Right lung (tissue), 10 donors: Measurements from ENCODE around the gene NXT2. TPM values are rescaled to one million over a fixed set of nuclear protein-coding genes. Genes with fewer than 3 reads are reported as not detected.
"Not testable (repeated sequence)": the region's sequence is repeated elsewhere in the genome, so short reads cannot be mapped to it uniquely, and the experiment has no call there.

Experiments
- DNase-seq, 2 donors: peaks; one replicate each; pipeline ENCODE4 v3.0.0-alpha.2; 2013
- long read RNA-seq, 8 donors: transcript quantifications; one replicate each; lab custom pipeline, GENCODE V29; 2026
- polyA plus RNA-seq, 5 donors: library from polyadenylated mRNA; unstranded; fragments of 120-200 nt; gene quantifications; one replicate each; pipeline versions ENCODE4 v1.2.1 to v1.2.3, GENCODE V29; 2013; ENCODE audit warnings: inconsistent platforms in 1 of 5, low replicate concordance in 1 of 5; ENCODE audit not compliant: insufficient read length in 5 of 5, insufficient read depth in 1 of 5

Gene NXT2
- 10 to 100 TPM; 20.1 to 30.4 (median 25.2) TPM for polyA plus RNA-seq
- long read RNA-seq, donor 1, transcript NXT2-203 (4 exons, 2,562 nt) = major isoform, 13 of 18 reads
- long read RNA-seq, donor 1, partial matches to known transcripts = 0 of 18 reads
- long read RNA-seq, donor 1, other reads (novel, unspliced or antisense) = 0 of 18 reads
- long read RNA-seq, donor 2, partial matches to known transcripts = 0 of 4 reads
- long read RNA-seq, donor 2, other reads (novel, unspliced or antisense) = 0 of 4 reads
- long read RNA-seq, donor 3, transcript NXT2-203 (4 exons, 2,562 nt) = major isoform, 5 of 7 reads
- long read RNA-seq, donor 3, partial matches to known transcripts = 0 of 7 reads
- long read RNA-seq, donor 3, other reads (novel, unspliced or antisense) = 0 of 7 reads
- long read RNA-seq, donor 4, transcript NXT2-203 (4 exons, 2,562 nt) = major isoform, 6 of 6 reads
- long read RNA-seq, donor 4, partial matches to known transcripts = 0 of 6 reads
- long read RNA-seq, donor 4, other reads (novel, unspliced or antisense) = 0 of 6 reads
- long read RNA-seq, donor 5, transcript NXT2-202 (4 exons, 1,085 nt) = minor isoform, 5 of 21 reads
- long read RNA-seq, donor 5, transcript NXT2-203 (4 exons, 2,562 nt) = major isoform, 15 of 21 reads
- long read RNA-seq, donor 5, partial matches to known transcripts = 0 of 21 reads
- long read RNA-seq, donor 5, other reads (novel, unspliced or antisense) = 0 of 21 reads
- long read RNA-seq, donor 6, transcript NXT2-203 (4 exons, 2,562 nt) = major isoform, 21 of 25 reads
- long read RNA-seq, donor 6, partial matches to known transcripts = 0 of 25 reads
- long read RNA-seq, donor 6, other reads (novel, unspliced or antisense) = 0 of 25 reads
- long read RNA-seq, donor 7, transcript NXT2-203 (4 exons, 2,562 nt) = major isoform, 9 of 14 reads
- long read RNA-seq, donor 7, partial matches to known transcripts = 0 of 14 reads
- long read RNA-seq, donor 7, other reads (novel, unspliced or antisense) = 0 of 14 reads
- long read RNA-seq, donor 8, partial matches to known transcripts = 0 of 7 reads
- long read RNA-seq, donor 8, other reads (novel, unspliced or antisense) = 0 of 7 reads

- peak; percentile 89 to 90 for DNase-seq
Observed at GRCh38 chrX:109536439-109537323, at the start of gene NXT2. TSS of gene NXT2 (plus strand) at chrX:109536844. CDS start at chrX:109537007, 163 bp downstream.

- no peak for DNase-seq
Observed at GRCh38 chrX:109487640-109488039, 49.0 kb upstream of the NXT2 start.

DNA sequence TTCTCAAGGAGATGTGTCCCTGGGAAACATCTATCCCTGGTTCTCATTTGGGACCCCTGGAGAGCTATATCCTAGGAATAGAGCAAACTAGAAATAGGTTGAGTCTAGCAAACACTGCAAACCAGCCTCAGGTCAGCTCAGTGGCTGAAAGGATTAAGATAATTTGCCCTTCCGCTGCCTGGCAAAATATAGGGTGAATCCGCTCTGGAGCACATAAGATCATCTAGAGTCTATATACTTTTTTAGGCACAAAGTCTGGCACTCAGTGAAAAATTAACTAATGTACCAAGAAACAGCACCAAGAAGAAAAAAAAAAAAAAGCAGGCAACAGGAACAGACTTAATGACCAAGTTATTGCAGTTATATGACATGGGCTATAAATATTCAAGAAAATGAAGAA, 47.5 kb upstream of the NXT2 start:
- DNase-seq = no peak

GRCh38 chrX:109498434-109498833, 38.2 kb upstream of the NXT2 start:
- no peak for DNase-seq

GRCh38 chrX:109501176-109501575, 35.5 kb upstream of the NXT2 start:
- DNase-seq = no peak

DNA sequence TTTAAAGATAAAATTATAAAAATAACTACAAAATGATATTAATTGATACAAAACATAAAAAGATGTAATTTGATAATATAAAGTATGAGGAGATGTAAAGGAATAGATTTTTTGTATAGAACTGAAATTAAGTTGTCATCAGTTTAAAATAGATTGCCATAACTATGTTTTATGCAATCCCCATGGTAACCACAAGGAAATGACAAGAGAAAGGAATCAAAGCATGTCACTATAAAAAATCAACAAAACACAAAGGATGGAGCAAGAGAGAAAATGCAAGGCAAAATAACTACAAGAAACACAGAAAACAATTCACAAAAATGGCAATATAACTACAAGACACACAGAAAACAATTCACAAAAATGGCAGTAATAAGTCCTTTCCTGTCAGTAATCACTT, 27.7 kb upstream of the NXT2 start:
- DNase-seq = no peak

DNA sequence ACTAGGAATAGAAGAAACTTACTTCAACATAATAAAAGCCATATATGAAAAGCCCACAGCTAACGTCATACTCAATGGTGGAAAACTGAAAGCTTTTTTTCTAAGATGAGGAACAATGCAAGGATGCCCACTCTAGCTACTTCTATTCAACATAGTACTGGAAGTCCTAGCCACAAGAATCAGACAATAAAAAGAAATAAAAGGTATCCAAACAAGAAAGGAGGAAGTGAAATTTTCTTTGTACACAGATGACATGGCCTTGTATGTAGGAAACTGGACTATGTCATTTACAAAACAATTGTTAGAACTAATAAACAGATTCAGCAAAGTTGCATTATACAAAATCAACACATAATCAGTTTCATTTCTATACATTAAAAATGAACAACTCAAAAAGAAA, 25.5 kb upstream of the NXT2 start:
- no peak for DNase-seq

- no peak for DNase-seq
Observed at GRCh38 chrX:109519001-109519400, 17.6 kb upstream of the NXT2 start.

DNA sequence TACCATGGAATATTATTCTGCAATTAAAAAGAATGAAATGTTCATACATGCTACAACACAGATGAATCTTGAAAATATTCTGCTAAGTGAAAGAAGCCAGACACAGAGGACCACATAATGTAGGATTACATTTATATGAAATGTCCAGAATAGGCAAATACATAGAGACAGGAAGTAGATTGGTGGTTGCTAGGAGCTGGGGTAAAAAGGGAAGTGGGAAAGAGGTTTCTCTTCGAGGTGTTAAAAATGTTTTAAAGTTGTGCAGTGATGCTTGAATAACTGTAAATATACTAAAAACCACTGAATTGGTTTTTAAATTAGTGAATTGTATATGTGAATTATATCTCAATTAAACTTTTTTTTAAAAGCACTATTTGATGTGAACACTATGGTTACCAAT, 3.6 kb upstream of the NXT2 start:
- DNase-seq = no peak

DNA sequence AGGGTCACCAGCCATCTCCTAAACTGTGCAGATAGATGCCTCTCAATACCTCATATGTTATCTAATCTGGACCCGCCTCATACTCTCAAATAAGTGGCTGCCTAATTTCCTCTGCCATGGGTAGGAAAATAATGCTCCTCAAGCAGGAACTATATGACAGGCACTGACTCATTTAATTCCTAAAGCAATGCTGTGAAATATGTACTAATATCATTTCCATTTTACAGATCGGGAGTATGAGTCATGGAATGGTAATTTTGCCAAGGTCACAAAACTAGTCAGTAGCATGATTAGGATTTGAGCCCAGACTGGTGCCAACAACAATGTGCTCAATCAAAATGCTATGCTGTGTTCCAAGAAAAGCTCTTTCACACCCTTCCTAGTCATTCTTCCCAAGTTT, 3.0 kb upstream of the NXT2 start:
- DNase-seq = no peak

DNA sequence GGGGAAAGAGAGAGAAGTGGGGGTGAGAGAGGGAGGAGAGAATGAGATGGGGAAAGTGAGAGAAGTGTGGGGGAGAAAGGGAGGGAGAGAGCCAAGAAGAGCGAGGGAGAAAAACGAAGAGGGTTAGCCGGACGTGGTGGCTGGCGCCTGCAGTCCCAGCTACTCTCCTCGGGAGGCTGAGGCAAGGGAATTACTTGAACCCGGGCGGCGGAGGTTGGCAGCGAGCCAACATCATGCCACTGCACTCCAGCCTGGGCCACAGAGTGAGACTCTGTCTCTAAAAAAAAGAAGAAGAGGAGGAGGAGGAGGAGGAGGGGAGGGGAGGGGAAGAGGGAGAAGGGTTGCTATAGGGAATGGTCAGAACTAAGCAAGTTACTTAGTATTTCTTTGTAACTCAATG, 1.7 kb upstream of the NXT2 start:
- DNase-seq = no peak

GRCh38 chrX:109535578-109535977, 1.1 kb upstream of the NXT2 start:
- DNase-seq = no peak

- DNase-seq = peak; percentile 71 to 76
Observed at GRCh38 chrX:109537324-109537665, 651 bp downstream of the NXT2 start.

DNA sequence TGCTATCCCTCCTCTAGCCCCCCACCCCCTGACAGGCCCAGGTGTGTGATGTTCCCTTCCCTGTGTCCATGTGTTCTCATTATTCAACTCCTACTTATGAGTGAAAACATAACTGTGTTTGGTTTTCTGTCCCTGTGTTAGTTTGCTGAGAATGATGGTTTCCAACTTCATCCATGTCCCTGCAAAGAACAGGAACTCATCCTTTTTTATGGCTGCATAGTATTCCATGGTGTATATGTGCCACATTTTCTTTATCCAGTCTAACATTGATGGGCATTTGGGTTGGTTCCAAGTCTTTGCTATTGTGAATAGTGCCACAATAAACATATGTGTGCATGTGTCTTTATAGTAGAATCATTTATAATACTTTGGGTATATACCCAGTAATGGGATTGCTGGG, 2.4 kb downstream of the NXT2 start:
- DNase-seq = not testable (repeated sequence)

DNA sequence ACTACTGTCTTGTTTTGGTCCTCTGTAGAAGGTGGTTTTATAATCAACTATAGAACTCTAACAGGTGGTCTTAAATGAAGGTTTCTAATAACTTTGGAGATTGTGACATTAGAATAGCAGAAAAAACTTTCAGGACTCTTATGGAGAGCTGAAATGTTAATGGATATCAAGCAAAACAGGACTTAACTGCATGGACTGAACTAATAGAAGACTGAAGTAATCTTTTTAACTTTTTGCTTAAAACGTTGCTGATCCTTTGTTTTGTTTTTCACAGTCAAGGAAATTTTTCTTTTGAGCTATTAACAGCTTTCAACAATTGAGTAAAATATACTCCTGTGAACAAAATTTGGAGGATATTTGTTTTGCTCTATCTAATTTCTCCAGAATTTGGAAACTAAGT, 17.2 kb downstream of the NXT2 start:
- DNase-seq = no peak

DNA sequence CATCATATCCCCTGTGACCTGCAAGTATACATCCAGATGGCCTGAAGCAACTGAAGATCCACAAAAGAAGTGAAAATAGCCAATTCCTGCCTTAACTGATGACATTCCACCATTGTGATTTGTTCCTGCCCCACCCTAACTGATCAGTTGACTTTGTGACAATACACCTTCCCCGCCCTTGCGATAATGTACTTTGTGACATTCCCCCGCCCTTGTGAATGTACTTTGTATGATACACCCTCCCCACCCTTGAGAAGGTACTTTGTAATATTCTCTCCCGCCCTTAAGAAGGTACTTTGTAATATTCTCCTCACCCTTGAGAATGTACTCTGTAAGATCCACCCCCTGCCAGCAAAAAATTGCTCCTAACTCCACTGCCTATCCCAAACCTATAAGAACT, 39.4 kb downstream of the NXT2 start:
- not testable (repeated sequence) for DNase-seq

GRCh38 chrX:109577055-109577454, 40.4 kb downstream of the NXT2 start:
- DNase-seq = no peak

DNA sequence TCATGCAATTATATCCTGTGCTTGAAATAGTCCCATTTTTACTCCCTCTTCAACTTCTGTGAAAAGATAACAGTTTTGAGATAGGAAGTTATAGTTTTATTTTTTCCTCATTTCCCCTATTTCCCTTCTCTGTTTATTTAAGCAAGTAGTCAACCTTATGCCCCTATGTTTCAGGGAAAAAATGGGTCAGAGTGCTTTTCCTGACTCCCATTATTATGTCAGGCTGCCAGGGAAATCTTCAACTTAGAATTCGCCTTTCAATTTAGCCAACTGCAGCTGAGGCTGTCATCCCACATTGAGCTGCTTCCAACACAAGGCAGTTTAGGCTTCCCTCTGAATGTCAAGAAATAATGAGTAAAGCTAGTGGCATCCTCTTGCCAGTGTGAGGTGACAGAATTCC, 42.3 kb downstream of the NXT2 start:
- DNase-seq = no peak

- DNase-seq = no peak
Observed at GRCh38 chrX:109585488-109585887, 48.8 kb downstream of the NXT2 start.

DNA sequence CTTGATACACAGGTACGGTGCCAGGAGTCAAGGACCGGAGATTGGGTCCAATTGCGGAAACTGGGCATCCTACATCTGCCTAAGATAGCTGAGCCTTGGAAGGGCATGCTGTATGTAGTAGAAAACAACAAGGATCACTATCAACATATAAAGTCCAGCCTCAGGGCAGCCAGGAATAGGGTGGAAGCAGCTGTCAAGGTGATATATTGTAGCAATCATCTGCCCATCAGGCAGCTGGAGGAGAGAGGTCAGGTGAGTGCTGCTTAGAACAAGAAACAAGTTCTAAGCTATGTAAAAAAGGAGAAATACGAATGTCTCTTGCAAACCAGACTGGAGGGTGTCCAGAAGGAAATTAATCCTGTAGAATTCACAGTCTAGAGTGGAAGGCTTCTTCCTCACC, 53.5 kb downstream of the NXT2 start:
- no peak for DNase-seq
